IMR-90 (cell line): ENCODE data around the gene CMTM8. TPM values are rescaled to one million over a fixed set of nuclear protein-coding genes. Genes with fewer than 3 reads are reported as not detected.

Experiments used
- ATAC-seq: fragments of 200-7000 bp; cut with Tn5 transposase; 2 replicates; pipeline ENCODE4 v1.9.1; 2020; ENCODE audit warnings: low read depth, mild to moderate bottlenecking, moderate library complexity
- BruUV-seq: library from RNA; stranded (reverse); fragments of 400-500 nt; replicated peaks from 2 replicates; lab custom pipeline; 2021; lab: Mats Ljungman, UMichigan
- CTCF ChIA-PET: fragments of 300-600 bp; formaldehyde crosslinking; extraction: SDS; loops from one replicate; lab custom pipeline; 2021; ENCODE audit warnings: antibody characterized with exemption; lab: Yijun Ruan, JAX
- POLR2A ChIA-PET: fragments of 300-600 bp; sonication (Branson Sonifier 250); formaldehyde crosslinking; loops from one replicate; lab custom pipeline; 2022; ENCODE audit warnings: antibody characterized with exemption; ENCODE audit not compliant: unreplicated experiment; lab: Charles Lee
- DNase-seq: peaks from one replicate; pipeline ENCODE4 v3.0.0; 2013
- H2AFZ ChIP-seq: replicated peaks from 2 replicates; pipeline ENCODE3; 2013; ENCODE audit warnings: low read length, mild to moderate bottlenecking; ENCODE audit not compliant: poor library complexity
- H2AK5ac ChIP-seq: 2 replicates; pipeline ENCODE4 v1.6.1; 2013; ENCODE audit warnings: low read depth, low read length, inconsistent platforms
- H2AK9ac ChIP-seq: replicated peaks from 2 replicates; pipeline ENCODE3; 2013; ENCODE audit warnings: mild to moderate bottlenecking, low read depth, low read length, moderate library complexity; ENCODE audit not compliant: poor library complexity
- H2BK120ac ChIP-seq: 2 replicates; pipeline ENCODE4 v1.6.1; 2013; ENCODE audit warnings: low read depth, low read length, inconsistent platforms
- H2BK15ac ChIP-seq: 3 replicates; pipeline ENCODE4 v1.6.1; 2013; ENCODE audit warnings: low read depth, low read length, inconsistent platforms
- H2BK20ac ChIP-seq: 2 replicates; pipeline ENCODE4 v1.6.1; 2013; ENCODE audit warnings: low read depth, mild to moderate bottlenecking, inconsistent platforms, low read length, moderate library complexity
- H2BK5ac ChIP-seq: 2 replicates; pipeline ENCODE4 v1.6.1; 2013; ENCODE audit warnings: mild to moderate bottlenecking, low read depth, low read length, inconsistent platforms; ENCODE audit not compliant: poor library complexity, severe bottlenecking
- H3K14ac ChIP-seq: replicated peaks from 2 replicates; pipeline ENCODE4 v1.6.1; 2013; ENCODE audit warnings: low read depth, low read length, inconsistent platforms
- H3K18ac ChIP-seq: 2 replicates; pipeline ENCODE4 v1.6.1; 2013; ENCODE audit warnings: low read depth, low read length, control low read depth
- H3K23ac ChIP-seq: 2 replicates; pipeline ENCODE4 v1.6.1; 2013; ENCODE audit warnings: low read depth, low read length, inconsistent platforms
- H3K27ac ChIP-seq: 2 replicates; pipeline ENCODE4 v1.5.1; 2013; ENCODE audit warnings: mild to moderate bottlenecking, control low read depth, low read length; ENCODE audit not compliant: insufficient read depth
- H3K27me3 ChIP-seq: 2 replicates; pipeline ENCODE4 v1.6.1; 2013; ENCODE audit warnings: low read length; ENCODE audit not compliant: control insufficient read depth, insufficient read depth
- H3K36me3 ChIP-seq: 2 replicates; pipeline ENCODE4 v1.6.1; 2013; ENCODE audit warnings: low read length, mixed read lengths; ENCODE audit not compliant: control insufficient read depth, insufficient read depth
- H3K4ac ChIP-seq: 2 replicates; pipeline ENCODE4 v1.6.1; 2013; ENCODE audit warnings: low read depth, low read length, inconsistent platforms
- H3K4me1 ChIP-seq: 2 replicates; pipeline ENCODE4 v1.6.1; 2013; ENCODE audit warnings: low read length, mixed read lengths; ENCODE audit not compliant: control insufficient read depth, insufficient read depth
- H3K4me2 ChIP-seq: 2 replicates; pipeline ENCODE4 v1.6.1; 2013; ENCODE audit warnings: low read depth, mild to moderate bottlenecking, control low read depth, low read length, moderate library complexity
- H3K4me3 ChIP-seq: 2 replicates; pipeline ENCODE4 v1.5.1; 2013; ENCODE audit warnings: low read depth, mild to moderate bottlenecking, control low read depth, low read length, moderate library complexity; ENCODE audit not compliant: insufficient read depth
- H3K56ac ChIP-seq: 2 replicates; pipeline ENCODE4 v1.6.1; 2013; ENCODE audit warnings: low read length, inconsistent platforms; ENCODE audit not compliant: insufficient read depth; ENCODE audit errors: extremely low read depth
- H3K79me1 ChIP-seq, 2 experiments: 2 replicates each; pipeline ENCODE4 v1.6.1; 2013; ENCODE audit warnings: low read length in 2 of 2, inconsistent platforms in 1 of 2, low read depth in 1 of 2
- H3K9ac ChIP-seq: 2 replicates; pipeline ENCODE4 v1.6.1; 2013; ENCODE audit warnings: low read depth, low read length, control low read depth
- H3K9me1 ChIP-seq: 2 replicates; pipeline ENCODE4 v1.6.1; 2013; ENCODE audit warnings: low read length, inconsistent platforms; ENCODE audit not compliant: insufficient read depth
- H3K9me3 ChIP-seq: 2 replicates; pipeline ENCODE4 v1.6.1; 2013; ENCODE audit warnings: low read length; ENCODE audit not compliant: control insufficient read depth, insufficient read depth
- H4K20me1 ChIP-seq: 2 replicates; pipeline ENCODE4 v1.6.1; 2013; ENCODE audit warnings: low read length, inconsistent platforms; ENCODE audit not compliant: insufficient read depth
- H4K5ac ChIP-seq: 2 replicates; pipeline ENCODE4 v1.6.1; 2013; ENCODE audit warnings: mild to moderate bottlenecking, low read depth, low read length, control low read depth
- H4K8ac ChIP-seq, 2 experiments: 2 replicates each; pipeline ENCODE4 v1.6.1; 2013; ENCODE audit warnings: low read depth in 2 of 2, low read length in 2 of 2, control low read depth in 1 of 2, inconsistent platforms in 1 of 2
- H4K91ac ChIP-seq: 2 replicates; pipeline ENCODE4 v1.6.1; 2013; ENCODE audit warnings: low read depth, low read length, inconsistent platforms; ENCODE audit not compliant: insufficient read depth
- BHLHE40 ChIP-seq: fragments of 150-350 bp; IDR thresholded peaks from 2 replicates; pipeline ENCODE4 v1.6.1; 2016; ENCODE audit warnings: mild to moderate bottlenecking, low read depth, low read length
- CEBPB ChIP-seq: IDR thresholded peaks from 2 replicates; pipeline ENCODE4 v1.6.1; 2012; ENCODE audit warnings: low read depth, low read length, improper control_type of control experiment
- CHD1 ChIP-seq: IDR thresholded peaks from 2 replicates; pipeline ENCODE4 v1.6.1; 2012; ENCODE audit warnings: low read depth, low read length, improper control_type of control experiment
- ELK1 ChIP-seq: fragments of 150-350 bp; IDR thresholded peaks from 2 replicates; pipeline ENCODE4 v1.6.1; 2016; ENCODE audit warnings: low read depth, mild to moderate bottlenecking, low read length, moderate library complexity, borderline replicate concordance
- FOS ChIP-seq: fragments of 150-350 bp; IDR thresholded peaks from 2 replicates; pipeline ENCODE4 v1.6.1; 2016; ENCODE audit warnings: low read depth, low read length
- MAFK ChIP-seq: IDR thresholded peaks from 2 replicates; pipeline ENCODE4 v1.6.1; 2012; ENCODE audit warnings: low read depth, low read length, improper control_type of control experiment
- MAZ ChIP-seq: IDR thresholded peaks from 2 replicates; pipeline ENCODE4 v1.6.1; 2012; ENCODE audit warnings: low read depth, mild to moderate bottlenecking, low read length, improper control_type of control experiment, moderate library complexity, borderline replicate concordance
- MXI1 ChIP-seq: IDR thresholded peaks from 2 replicates; pipeline ENCODE4 v1.6.1; 2012; ENCODE audit warnings: low read depth, mild to moderate bottlenecking, low read length, moderate library complexity, borderline replicate concordance
- NFE2L2 ChIP-seq: fragments of 150-350 bp; IDR thresholded peaks from 2 replicates; pipeline ENCODE4 v1.6.1; 2016; ENCODE audit warnings: low read depth, mild to moderate bottlenecking, low read length
- POLR2A ChIP-seq: IDR thresholded peaks from 2 replicates; pipeline ENCODE4 v1.6.1; 2012; ENCODE audit warnings: mild to moderate bottlenecking, low read depth, low read length
- RAD21 ChIP-seq: IDR thresholded peaks from 2 replicates; pipeline ENCODE4 v1.6.1; 2012; ENCODE audit warnings: low read length, improper control_type of control experiment
- RCOR1 ChIP-seq: IDR thresholded peaks from 2 replicates; pipeline ENCODE4 v1.6.1; 2012; ENCODE audit warnings: mild to moderate bottlenecking, low read length, improper control_type of control experiment; ENCODE audit not compliant: insufficient replicate concordance
- RFX5 ChIP-seq: IDR thresholded peaks from 2 replicates; pipeline ENCODE4 v1.8.0; 2012; ENCODE audit warnings: low read depth, mild to moderate bottlenecking, low read length, moderate library complexity
- SMC3 ChIP-seq: fragments of 150-350 bp; IDR thresholded peaks from 2 replicates; pipeline ENCODE4 v1.6.1; 2016; ENCODE audit warnings: low read depth, mild to moderate bottlenecking, antibody characterized with exemption, low read length, moderate library complexity
- USF2 ChIP-seq: fragments of 150-350 bp; IDR thresholded peaks from 2 replicates; pipeline ENCODE4 v1.6.1; 2017; ENCODE audit warnings: mild to moderate bottlenecking, antibody characterized with exemption, low read length, low read depth
- WGBS, 2 experiments: methylation state at CpG; one replicate each; pipeline versions ENCODE4 v1.1.5 to v1.1.7; 2013; ENCODE audit warnings: missing lambda C conversion rate in 2 of 2; ENCODE audit not compliant: insufficient read length in 1 of 2; ENCODE audit errors: extremely low coverage in 2 of 2; 5-methylcytosine and 5-hydroxymethylcytosine counted together
- dilution Hi-C: fragments of 300-500 bp; cut with HindIII; formaldehyde crosslinking; loops from one replicate; pipeline ENCODE4 v1.14.3; 2018; ENCODE audit warnings: low sequenced_read_pairs; ENCODE audit not compliant: unreplicated experiment
- in situ Hi-C: fragments of 300-500 bp; cut with MboI; formaldehyde crosslinking; loops from 3 replicates; pipeline ENCODE4 v1.14.3; 2019; ENCODE audit warnings: low sequenced_read_pairs, inconsistent platforms, mixed read lengths
- intact Hi-C: fragments of 100-400 bp; cut with micrococcal nuclease; formaldehyde crosslinking; loops from 2 replicates; pipeline ENCODE4 v1.10.0; 2022
- polyA plus RNA-seq, 3 experiments: library from polyadenylated mRNA; depleted of rRNA; stranded (reverse); fragments of >200 nt; gene quantifications; 2 replicates each; pipeline ENCODE4 v1.2.3, GENCODE V29; 2012; ENCODE audit warnings: low replicate concordance in 1 of 3
- total RNA-seq: library from RNA; depleted of rRNA; stranded (reverse); fragments of >200 nt; gene quantifications from 2 replicates; pipeline ENCODE4 v1.2.3, GENCODE V29; 2012
- TF ChIP-seq, protein P1 (sequence below): conservative IDR thresholded peaks from 2 replicates; pipeline ENCODE4 v1.5.1; 2012; ENCODE audit warnings: mild to moderate bottlenecking, low read depth, low read length, improper control_type of control experiment

The CMTM8 gene
- total and polyA plus RNA-seq, 2 of the 4 experiments (the other 2 are of a cell fraction): 0.15 TPM; not detected in 1

GRCh38 chr3:32241100-32241499 lies 2.6 kb downstream of the CMTM8 start:
- peaks cover 48% of the 10 kb centered on the region for H3K27me3 ChIP-seq
- no TSS peak for BruUV-seq
- no CpG with 5 or more reads among the region's 4 CpGs for WGBS, 2 experiments

More at GRCh38 chr3:32241100-32241499, 2.6 kb downstream of the CMTM8 start:
- ChIA-PET CTCF (no interaction called here), POLR2A (no interaction called here)
- Histone ChIP-seq H3K56ac (no peak overlapping the region), H3K9ac (no peak overlapping the region), H3K27ac (no peak overlapping the region), H3K23ac (no peak overlapping the region), H3K4me2 (no peak overlapping the region), H3K4me1 (no peaks in the 10 kb centered on the region), H3K36me3 (no peaks in the 10 kb centered on the region), H3K14ac (no peak overlapping the region), H4K8ac (no peak overlapping the region), H3K18ac (no peak overlapping the region), H2BK15ac (no peak overlapping the region), H2BK120ac (no peak overlapping the region), H2BK5ac (no peak overlapping the region), H3K9me3 (peaks cover 4% of the 10 kb centered on the region; the same call in 1 of the 2 replicates), H2AFZ (no peak overlapping the region), H2AK5ac (no peak overlapping the region), H4K91ac (no peak overlapping the region), H4K5ac (no peak overlapping the region), H3K9me1 (no peaks in the 10 kb centered on the region), H4K20me1 (no peaks in the 10 kb centered on the region), H3K4ac (no peak overlapping the region), H2BK20ac (no peak overlapping the region), H3K4me3 (no peak overlapping the region), H3K79me1 (no peaks in the 10 kb centered on the region), H2AK9ac (no peak overlapping the region)
- no peak for DNase-seq
- TF ChIP-seq RCOR1: no peak
- no peak for TF ChIP-seq BHLHE40
- TF ChIP-seq ELK1: no peak
- no peak for TF ChIP-seq SMC3
- no peak for TF ChIP-seq MXI1
- no peak for TF ChIP-seq USF2
- no peak for TF ChIP-seq CHD1
- no peak for TF ChIP-seq RFX5
- no peak for TF ChIP-seq NFE2L2
- TF ChIP-seq CEBPB: no peak
- TF ChIP-seq, protein P1, sequence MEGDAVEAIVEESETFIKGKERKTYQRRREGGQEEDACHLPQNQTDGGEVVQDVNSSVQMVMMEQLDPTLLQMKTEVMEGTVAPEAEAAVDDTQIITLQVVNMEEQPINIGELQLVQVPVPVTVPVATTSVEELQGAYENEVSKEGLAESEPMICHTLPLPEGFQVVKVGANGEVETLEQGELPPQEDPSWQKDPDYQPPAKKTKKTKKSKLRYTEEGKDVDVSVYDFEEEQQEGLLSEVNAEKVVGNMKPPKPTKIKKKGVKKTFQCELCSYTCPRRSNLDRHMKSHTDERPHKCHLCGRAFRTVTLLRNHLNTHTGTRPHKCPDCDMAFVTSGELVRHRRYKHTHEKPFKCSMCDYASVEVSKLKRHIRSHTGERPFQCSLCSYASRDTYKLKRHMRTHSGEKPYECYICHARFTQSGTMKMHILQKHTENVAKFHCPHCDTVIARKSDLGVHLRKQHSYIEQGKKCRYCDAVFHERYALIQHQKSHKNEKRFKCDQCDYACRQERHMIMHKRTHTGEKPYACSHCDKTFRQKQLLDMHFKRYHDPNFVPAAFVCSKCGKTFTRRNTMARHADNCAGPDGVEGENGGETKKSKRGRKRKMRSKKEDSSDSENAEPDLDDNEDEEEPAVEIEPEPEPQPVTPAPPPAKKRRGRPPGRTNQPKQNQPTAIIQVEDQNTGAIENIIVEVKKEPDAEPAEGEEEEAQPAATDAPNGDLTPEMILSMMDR: no peak
- no peak for TF ChIP-seq POLR2A
- no peak for TF ChIP-seq RAD21
- no peak for TF ChIP-seq MAZ
- no peak for TF ChIP-seq MAFK
- no peak for TF ChIP-seq FOS
- ATAC-seq: no peak
- intact Hi-C loops (no loop called here), in situ Hi-C loops (no loop called here), dilution Hi-C loops (no loop called here)
